ENCODE measurements around the gene EDC4.
"Not testable (repeated sequence)": the region's sequence is repeated elsewhere in the genome, so short reads cannot be mapped to it uniquely, and the experiment has no call there.

EDC4 gene

GRCh38 chr16:67833030-67833414 lies 39.8 kb upstream of the EDC4 start:
- no peaks in the 10 kb centered on the region for H3K27me3 ChIP-seq (ENCODE audit: control insufficient read depth, insufficient read depth, low read length)
- peak overlapping the region; percentile 97 for H3K4me2 ChIP-seq (ENCODE audit: low read length)
- no peaks in the 10 kb centered on the region for H3K79me2 ChIP-seq
- TF ChIP-seq, protein P1, sequence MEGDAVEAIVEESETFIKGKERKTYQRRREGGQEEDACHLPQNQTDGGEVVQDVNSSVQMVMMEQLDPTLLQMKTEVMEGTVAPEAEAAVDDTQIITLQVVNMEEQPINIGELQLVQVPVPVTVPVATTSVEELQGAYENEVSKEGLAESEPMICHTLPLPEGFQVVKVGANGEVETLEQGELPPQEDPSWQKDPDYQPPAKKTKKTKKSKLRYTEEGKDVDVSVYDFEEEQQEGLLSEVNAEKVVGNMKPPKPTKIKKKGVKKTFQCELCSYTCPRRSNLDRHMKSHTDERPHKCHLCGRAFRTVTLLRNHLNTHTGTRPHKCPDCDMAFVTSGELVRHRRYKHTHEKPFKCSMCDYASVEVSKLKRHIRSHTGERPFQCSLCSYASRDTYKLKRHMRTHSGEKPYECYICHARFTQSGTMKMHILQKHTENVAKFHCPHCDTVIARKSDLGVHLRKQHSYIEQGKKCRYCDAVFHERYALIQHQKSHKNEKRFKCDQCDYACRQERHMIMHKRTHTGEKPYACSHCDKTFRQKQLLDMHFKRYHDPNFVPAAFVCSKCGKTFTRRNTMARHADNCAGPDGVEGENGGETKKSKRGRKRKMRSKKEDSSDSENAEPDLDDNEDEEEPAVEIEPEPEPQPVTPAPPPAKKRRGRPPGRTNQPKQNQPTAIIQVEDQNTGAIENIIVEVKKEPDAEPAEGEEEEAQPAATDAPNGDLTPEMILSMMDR (IDR thresholded peaks at IDR 0.05): no peak
- peak overlapping the region; percentile 59 for H3K9ac ChIP-seq
- peak overlapping the region; percentile 92 for H3K4me3 ChIP-seq (ENCODE audit: low read depth, low read length)
- no peaks in the 10 kb centered on the region for H3K9me3 ChIP-seq (ENCODE audit: control insufficient read depth, low read length)
- H3K4me1 ChIP-seq: no peaks in the 10 kb centered on the region
- H3K27ac ChIP-seq: peak overlapping the region; percentile 47
- no peaks in the 10 kb centered on the region for H3K36me3 ChIP-seq (ENCODE audit: control insufficient read depth, insufficient read depth, low read length)
- peak overlapping the region; percentile 81 for H2AFZ ChIP-seq

- TF ChIP-seq, protein P1 (IDR thresholded peaks at IDR 0.05): no peak
- Histone ChIP-seq H3K4me2 (ENCODE audit: low read length) (peak overlapping the region; percentile 97), H3K79me2 (no peaks in the 10 kb centered on the region), H2AFZ (peak overlapping the region; percentile 81), H3K27ac (peak overlapping the region; percentile 47), H3K27me3 (ENCODE audit: control insufficient read depth, insufficient read depth, low read length) (no peaks in the 10 kb centered on the region), H3K4me3 (ENCODE audit: low read depth, low read length) (peak overlapping the region; percentile 92), H3K9me3 (ENCODE audit: control insufficient read depth, low read length) (no peaks in the 10 kb centered on the region), H3K36me3 (ENCODE audit: control insufficient read depth, insufficient read depth, low read length) (no peaks in the 10 kb centered on the region), H3K9ac (peak overlapping the region; percentile 59), H3K4me1 (no peaks in the 10 kb centered on the region)
Observed at GRCh38 chr16:67833415-67834241, 39.2 kb upstream of the EDC4 start.

DNA sequence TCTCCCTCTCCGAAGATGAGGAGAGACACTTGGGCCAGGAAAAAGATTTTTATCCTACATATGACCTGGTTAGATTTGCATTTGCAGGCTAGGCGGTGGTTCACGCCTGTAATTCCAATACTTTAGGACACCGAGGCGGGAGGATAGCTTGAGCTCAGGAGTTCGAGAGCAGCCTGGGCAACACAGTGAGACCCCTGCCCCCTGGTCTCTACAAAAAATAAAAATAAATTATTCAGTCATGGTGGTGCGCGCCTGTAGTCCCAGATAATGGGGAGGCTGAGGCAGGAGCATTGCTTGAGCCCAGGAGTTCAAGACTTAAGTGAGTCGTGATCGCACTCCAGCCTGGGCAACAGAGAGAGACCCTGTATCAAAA lies 38.6 kb upstream of the EDC4 start:
- TF ChIP-seq, protein P1 (IDR thresholded peaks at IDR 0.05): no peak

DNA sequence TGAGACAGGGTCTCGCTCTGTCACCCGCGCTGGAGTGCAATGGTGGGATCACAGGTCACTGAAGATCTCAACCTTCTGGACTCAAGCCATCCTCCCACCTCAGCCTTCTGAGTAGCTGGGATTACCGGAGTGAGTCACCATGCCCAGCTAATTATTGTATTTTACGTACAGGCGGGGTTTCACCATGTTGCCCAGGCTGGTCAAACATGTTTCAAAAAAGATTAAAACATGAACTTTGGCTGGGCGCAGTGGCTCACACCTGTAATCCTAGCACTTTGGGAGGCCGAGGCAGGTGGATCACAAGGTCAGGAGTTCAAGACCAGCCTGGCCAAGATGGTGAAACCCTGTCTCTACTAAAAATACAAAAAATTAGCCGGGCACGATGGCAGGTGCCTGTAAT lies 35.7 kb upstream of the EDC4 start:
- not testable (repeated sequence) for H3K36me3 ChIP-seq (ENCODE audit: control insufficient read depth, insufficient read depth, low read length)

More for the DNA sequence above, 38.6 kb upstream of the EDC4 start:
- Histone ChIP-seq H3K9ac (no peak overlapping the region), H3K4me3 (ENCODE audit: low read depth, low read length) (peak overlapping the region; percentile 92), H3K27me3 (ENCODE audit: control insufficient read depth, insufficient read depth, low read length) (no peaks in the 10 kb centered on the region), H3K36me3 (ENCODE audit: control insufficient read depth, insufficient read depth, low read length) (no peaks in the 10 kb centered on the region), H3K4me2 (ENCODE audit: low read length) (peak overlapping the region; percentile 97), H3K4me1 (no peaks in the 10 kb centered on the region), H3K9me3 (ENCODE audit: control insufficient read depth, low read length) (no peaks in the 10 kb centered on the region), H3K79me2 (no peaks in the 10 kb centered on the region), H2AFZ (peak overlapping the region; percentile 81), H3K27ac (peak overlapping the region; percentile 0)

DNA sequence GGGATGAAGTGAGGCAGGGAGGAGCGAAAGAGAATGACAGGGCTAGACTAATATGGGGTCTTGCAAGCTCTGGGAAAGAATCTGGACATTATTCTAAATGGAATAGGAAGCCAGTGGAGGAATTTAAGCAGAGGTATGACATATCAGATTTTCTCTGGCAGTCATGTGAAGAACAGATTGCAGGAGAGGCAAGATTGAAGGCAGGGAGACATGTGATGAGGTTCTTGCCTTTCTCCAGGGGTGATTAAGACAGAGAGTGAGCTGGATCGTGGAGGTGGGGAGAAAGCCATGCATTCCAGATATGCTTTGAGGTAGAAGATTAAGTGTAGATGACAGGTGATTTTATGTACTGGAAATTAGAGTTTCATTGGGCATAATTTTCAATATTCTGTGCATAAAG lies 35.0 kb upstream of the EDC4 start:
- Histone ChIP-seq H3K79me2 (no peaks in the 10 kb centered on the region), H3K27ac (no peak overlapping the region), H3K4me3 (ENCODE audit: low read depth, low read length) (no peak overlapping the region), H3K36me3 (ENCODE audit: control insufficient read depth, insufficient read depth, low read length) (no peaks in the 10 kb centered on the region), H3K9ac (no peak overlapping the region), H3K4me1 (peaks cover 3% of the 10 kb centered on the region), H3K4me2 (ENCODE audit: low read length) (peak overlapping the region; percentile 53), H3K27me3 (ENCODE audit: control insufficient read depth, insufficient read depth, low read length) (no peaks in the 10 kb centered on the region), H3K9me3 (ENCODE audit: control insufficient read depth, low read length) (no peaks in the 10 kb centered on the region), H2AFZ (no peak overlapping the region)
- TF ChIP-seq, protein P1 (IDR thresholded peaks at IDR 0.05): no peak

More for the DNA sequence above, 35.7 kb upstream of the EDC4 start:
- H3K27me3 ChIP-seq (ENCODE audit: control insufficient read depth, insufficient read depth, low read length); H2AFZ ChIP-seq; H3K4me3 ChIP-seq (ENCODE audit: low read depth, low read length); H3K79me2 ChIP-seq; H3K4me2 ChIP-seq (ENCODE audit: low read length); H3K4me1 ChIP-seq; H3K9me3 ChIP-seq (ENCODE audit: control insufficient read depth, low read length); H3K9ac ChIP-seq; H3K27ac ChIP-seq: not testable (repeated sequence)
